ENCODE results near the gene EME2.

The EME2 gene

GRCh38 chr16:1816396-1817275 lies 44.0 kb downstream of the EME2 start:
- DNase-seq (ENCODE audit: low read depth) = no peak
- no peak for TF ChIP-seq CTCF (IDR thresholded peaks at IDR 0.05; ENCODE audit: low read length, missing control alignments)
- H3K4me3 ChIP-seq (replicated peaks; ENCODE audit: low read depth, low read length) = no peak overlapping the region

DNA sequence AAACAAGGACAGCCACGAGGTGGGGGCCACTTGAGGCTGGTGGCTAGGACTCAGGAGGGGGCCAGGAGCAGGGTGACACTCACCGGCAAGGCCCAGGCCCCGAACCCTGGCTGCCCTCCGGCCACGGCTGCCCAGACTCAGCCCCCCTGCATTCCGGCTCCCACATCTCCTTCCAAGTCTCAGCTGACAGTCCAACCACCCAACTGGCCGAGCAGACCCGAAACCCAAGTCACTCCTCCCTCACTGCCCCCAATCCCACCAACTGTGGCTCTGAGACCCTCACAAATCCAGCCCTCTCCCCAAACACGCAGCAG lies 44.6 kb downstream of the EME2 start:
- no peak for DNase-seq (ENCODE audit: low read depth)
- no peak for TF ChIP-seq CTCF (IDR thresholded peaks at IDR 0.05; ENCODE audit: low read length, missing control alignments)
- no peak overlapping the region for H3K4me3 ChIP-seq (replicated peaks; ENCODE audit: low read depth, low read length)

DNA sequence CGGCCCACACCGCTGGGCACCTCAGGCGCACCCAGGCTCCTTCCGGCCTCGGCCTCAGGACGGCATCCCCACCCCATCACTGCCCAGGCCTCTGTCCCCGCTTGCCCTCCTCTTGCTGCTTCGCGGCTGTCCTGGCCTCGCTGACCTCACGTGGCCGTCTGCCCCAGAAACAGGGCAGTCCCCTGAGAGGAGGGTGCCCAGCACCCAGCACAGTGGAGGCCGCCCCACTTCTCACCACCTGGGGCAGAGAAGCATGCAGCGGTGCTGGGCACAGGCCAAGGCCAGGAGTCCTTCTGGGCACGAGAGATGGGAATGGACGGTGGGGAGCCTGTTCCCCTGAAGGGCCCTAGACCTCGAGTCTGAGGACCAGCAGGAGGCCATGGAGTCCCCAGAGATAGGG lies 45.1 kb downstream of the EME2 start:
- DNase-seq (ENCODE audit: low read depth) = no peak
- no peak for TF ChIP-seq CTCF (IDR thresholded peaks at IDR 0.05; ENCODE audit: low read length, missing control alignments)
- H3K4me3 ChIP-seq (replicated peaks; ENCODE audit: low read depth, low read length) = no peak overlapping the region

- H3K4me3 ChIP-seq (replicated peaks; ENCODE audit: low read depth, low read length) = no peak overlapping the region
- no peak for DNase-seq (ENCODE audit: low read depth)
- no peak for TF ChIP-seq CTCF (IDR thresholded peaks at IDR 0.05; ENCODE audit: low read length, missing control alignments)
These were observed 45.7 kb downstream of the EME2 start for GRCh38 chr16:1818204-1818872.

- no peak for TF ChIP-seq CTCF (IDR thresholded peaks at IDR 0.05; ENCODE audit: low read length, missing control alignments)
These were observed 46.4 kb downstream of the EME2 start for GRCh38 chr16:1818873-1819525.

GRCh38 chr16:1819611-1820010 lies 47.0 kb downstream of the EME2 start:
- no peak for TF ChIP-seq CTCF (IDR thresholded peaks at IDR 0.05; ENCODE audit: low read length, missing control alignments)
- no peak overlapping the region for H3K4me3 ChIP-seq (replicated peaks; ENCODE audit: low read depth, low read length)
- no peak for DNase-seq (ENCODE audit: low read depth)

More at GRCh38 chr16:1818873-1819525, 46.4 kb downstream of the EME2 start:
- DNase-seq (ENCODE audit: low read depth) = no peak
- H3K4me3 ChIP-seq (replicated peaks; ENCODE audit: low read depth, low read length) = no peak overlapping the region

Measured in fibroblast of pulmonary artery (primary cell).